GM12872 (cell line): ENCODE data around the gene HPSE2.

Experiments
- CTCF ChIP-seq: IDR thresholded peaks from 3 replicates; pipeline ENCODE4 v1.5.1; 2011; ENCODE audit warnings: low read depth, mild to moderate bottlenecking, low read length, moderate library complexity; ENCODE audit not compliant: insufficient read depth

Gene HPSE2

GRCh38 chr10:98461500-98461842 is 774.2 kb downstream of the HPSE2 start:
- TF ChIP-seq CTCF: no peak

- TF ChIP-seq CTCF: no peak
Observed at GRCh38 chr10:98460837-98461499, 774.7 kb downstream of the HPSE2 start.

- no peak for TF ChIP-seq CTCF
Observed at GRCh38 chr10:98458809-98459784, 776.6 kb downstream of the HPSE2 start.

- TF ChIP-seq CTCF: no peak
Observed at GRCh38 chr10:98457721-98458120, 777.9 kb downstream of the HPSE2 start.

GRCh38 chr10:98456686-98457482 is 778.8 kb downstream of the HPSE2 start:
- no peak for TF ChIP-seq CTCF

- no peak for TF ChIP-seq CTCF
Observed at GRCh38 chr10:98456043-98456570, 779.5 kb downstream of the HPSE2 start.

GRCh38 chr10:98453729-98454128 is 781.9 kb downstream of the HPSE2 start:
- no peak for TF ChIP-seq CTCF
